Upper lobe of right lung (tissue), 1 donor: ENCODE results near the gene BCKDHA. TPM values are rescaled to one million over a fixed set of nuclear protein-coding genes. Genes with fewer than 3 reads are reported as not detected.

ENCODE experiments used
- ATAC-seq: fragments of 200-7000 bp; cut with Tn5 transposase; one replicate; pipeline ENCODE4 v1.9.1; 2020; ENCODE audit warnings: mild to moderate bottlenecking, moderate library complexity
- DNase-seq: peaks from one replicate; pipeline ENCODE4 v3.0.0-alpha.2; 2020
- H3K27ac ChIP-seq: fragments of 200-600 bp; one replicate; pipeline ENCODE4 v1.8.0; 2022
- H3K27me3 ChIP-seq: fragments of 200-600 bp; one replicate; pipeline ENCODE4 v1.8.0; 2022; ENCODE audit warnings: mild to moderate bottlenecking
- H3K36me3 ChIP-seq: fragments of 200-600 bp; one replicate; pipeline ENCODE4 v1.8.0; 2022
- H3K4me1 ChIP-seq: fragments of 200-600 bp; one replicate; pipeline ENCODE4 v1.8.0; 2022
- H3K4me3 ChIP-seq: fragments of 200-600 bp; one replicate; pipeline ENCODE4 v1.8.0; 2022; ENCODE audit warnings: mild to moderate bottlenecking
- H3K9me3 ChIP-seq: fragments of 200-600 bp; one replicate; pipeline ENCODE4 v1.8.0; 2022
- intact Hi-C: fragments of 100-400 bp; cut with DNase I; formaldehyde crosslinking; loops from one replicate; pipeline ENCODE4 v1.11.0; 2022
- total RNA-seq: library from RNA; stranded (reverse); fragmentation: NEBNext Ultra II Directional; extraction: Animal tissue kit (Norgen Biotek cat#: 25700); gene quantifications from one replicate; pipeline ENCODE4 v1.2.1, GENCODE V29; 2021
- TF ChIP-seq, protein P1 (sequence below): fragments of 200-600 bp; IDR thresholded peaks from one replicate; pipeline ENCODE4 v1.8.0; 2022; ENCODE audit warnings: antibody characterized with exemption
- donor health status: DM: no; HTN: yes; CAD: no; lungs with severe emphysema.

BCKDHA gene
- total RNA-seq, 1 donor from 2014 or later = 15.0 TPM

DNA sequence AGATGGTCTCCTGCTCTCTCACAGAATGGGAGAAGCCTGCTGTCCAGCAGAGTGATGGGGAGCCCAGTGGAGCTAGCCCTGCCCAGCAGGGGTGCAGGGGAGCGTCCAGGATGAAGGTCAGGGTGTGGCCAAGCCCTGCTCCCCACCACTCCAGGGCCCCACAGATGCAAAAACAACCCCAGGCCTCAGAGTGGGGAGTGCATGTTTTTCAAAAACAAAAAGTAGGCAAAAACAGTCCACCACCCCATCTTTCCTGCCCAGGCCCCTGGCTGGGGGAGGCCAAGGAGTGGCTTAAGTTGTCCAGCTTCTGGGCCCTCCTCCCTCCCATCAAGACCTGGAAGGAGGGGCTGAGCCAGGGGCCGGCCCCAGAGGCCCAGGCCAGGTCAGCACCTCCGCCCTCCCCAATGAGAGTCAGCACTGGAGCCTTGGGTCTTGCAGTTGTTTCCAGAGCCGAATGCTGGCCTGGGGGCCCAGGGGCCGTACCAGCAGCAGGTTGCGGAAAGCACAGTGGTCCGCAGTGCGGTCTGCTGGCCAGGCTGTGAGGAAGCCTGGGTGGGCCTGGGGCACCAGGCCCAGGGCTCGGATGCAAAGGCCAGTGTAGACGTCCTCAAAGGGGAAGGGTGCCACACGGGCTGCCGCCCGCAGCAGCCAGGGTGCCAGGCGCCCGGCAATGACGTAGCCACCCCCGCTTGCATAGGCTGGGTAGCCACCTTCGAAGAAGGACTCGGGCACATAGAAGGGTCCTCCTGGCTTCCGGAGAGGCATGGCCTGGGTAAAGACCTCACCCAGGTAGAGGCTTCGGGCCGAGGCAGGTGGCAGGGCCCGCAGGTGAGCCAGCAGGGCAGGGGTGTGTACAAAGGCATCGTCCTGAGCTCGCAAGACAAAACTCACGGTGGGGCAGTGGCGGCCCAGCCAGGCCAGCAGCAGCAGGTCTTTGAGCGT lies 27.8 kb downstream of the BCKDHA start:
- intact Hi-C loops = no loop called here
- TF ChIP-seq, protein P1, sequence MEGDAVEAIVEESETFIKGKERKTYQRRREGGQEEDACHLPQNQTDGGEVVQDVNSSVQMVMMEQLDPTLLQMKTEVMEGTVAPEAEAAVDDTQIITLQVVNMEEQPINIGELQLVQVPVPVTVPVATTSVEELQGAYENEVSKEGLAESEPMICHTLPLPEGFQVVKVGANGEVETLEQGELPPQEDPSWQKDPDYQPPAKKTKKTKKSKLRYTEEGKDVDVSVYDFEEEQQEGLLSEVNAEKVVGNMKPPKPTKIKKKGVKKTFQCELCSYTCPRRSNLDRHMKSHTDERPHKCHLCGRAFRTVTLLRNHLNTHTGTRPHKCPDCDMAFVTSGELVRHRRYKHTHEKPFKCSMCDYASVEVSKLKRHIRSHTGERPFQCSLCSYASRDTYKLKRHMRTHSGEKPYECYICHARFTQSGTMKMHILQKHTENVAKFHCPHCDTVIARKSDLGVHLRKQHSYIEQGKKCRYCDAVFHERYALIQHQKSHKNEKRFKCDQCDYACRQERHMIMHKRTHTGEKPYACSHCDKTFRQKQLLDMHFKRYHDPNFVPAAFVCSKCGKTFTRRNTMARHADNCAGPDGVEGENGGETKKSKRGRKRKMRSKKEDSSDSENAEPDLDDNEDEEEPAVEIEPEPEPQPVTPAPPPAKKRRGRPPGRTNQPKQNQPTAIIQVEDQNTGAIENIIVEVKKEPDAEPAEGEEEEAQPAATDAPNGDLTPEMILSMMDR = no peak
- H3K27me3 ChIP-seq = no peaks in the 10 kb centered on the region
- peak overlapping the region; percentile 87 for H3K27ac ChIP-seq
- H3K36me3 ChIP-seq = peaks cover 51% of the 10 kb centered on the region
- H3K9me3 ChIP-seq = no peaks in the 10 kb centered on the region
- ATAC-seq = peak; percentile 7
- no peak for DNase-seq
- H3K4me3 ChIP-seq = peak overlapping the region; percentile 68
- peaks cover 46% of the 10 kb centered on the region for H3K4me1 ChIP-seq

DNA sequence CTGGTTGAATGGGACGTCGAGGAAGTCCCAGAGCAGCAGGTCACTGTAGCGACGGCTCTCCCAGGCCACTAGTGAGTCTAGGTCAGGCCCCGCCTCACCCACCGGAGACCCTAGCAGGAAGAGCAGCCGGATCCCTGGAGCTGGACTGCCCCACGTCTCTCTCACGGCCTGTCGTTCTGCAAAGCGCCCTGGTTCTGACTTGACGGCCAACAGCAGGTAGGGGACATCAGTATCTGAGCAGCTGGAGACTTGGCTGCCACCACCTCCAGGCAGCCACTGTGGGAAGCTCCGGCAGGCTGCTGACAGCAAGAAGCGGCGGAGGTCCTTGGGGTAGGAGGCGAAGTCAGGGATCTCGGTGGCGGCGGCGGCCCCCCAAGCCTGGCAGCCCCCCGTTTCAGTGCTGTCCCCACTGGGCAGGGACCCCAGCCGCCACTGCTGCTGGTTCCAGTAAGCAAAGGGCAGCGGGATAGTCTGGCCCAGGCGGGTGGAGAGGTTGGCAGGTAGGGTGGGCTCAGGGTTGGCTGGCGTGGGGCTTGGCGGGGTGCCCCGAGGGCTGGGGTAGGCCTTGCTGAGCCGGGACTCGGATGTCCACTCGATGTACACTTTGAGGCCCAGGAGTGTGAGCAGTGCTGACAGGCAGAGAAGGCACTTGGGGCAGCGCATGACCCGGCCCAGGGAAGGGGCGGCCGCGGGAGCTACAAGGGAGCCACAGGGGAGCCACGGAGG lies 28.7 kb downstream of the BCKDHA start:
- ATAC-seq = peak; percentile 18
- H3K27ac ChIP-seq = peak overlapping the region; percentile 87
- H3K4me1 ChIP-seq = peaks cover 41% of the 10 kb centered on the region
- no peak for DNase-seq
- peaks cover 48% of the 10 kb centered on the region for H3K36me3 ChIP-seq
- no peaks in the 10 kb centered on the region for H3K9me3 ChIP-seq
- H3K27me3 ChIP-seq = no peaks in the 10 kb centered on the region
- intact Hi-C loops = no loop called here
- TF ChIP-seq, protein P1 = no peak
- peak overlapping the region; percentile 68 for H3K4me3 ChIP-seq

DNA sequence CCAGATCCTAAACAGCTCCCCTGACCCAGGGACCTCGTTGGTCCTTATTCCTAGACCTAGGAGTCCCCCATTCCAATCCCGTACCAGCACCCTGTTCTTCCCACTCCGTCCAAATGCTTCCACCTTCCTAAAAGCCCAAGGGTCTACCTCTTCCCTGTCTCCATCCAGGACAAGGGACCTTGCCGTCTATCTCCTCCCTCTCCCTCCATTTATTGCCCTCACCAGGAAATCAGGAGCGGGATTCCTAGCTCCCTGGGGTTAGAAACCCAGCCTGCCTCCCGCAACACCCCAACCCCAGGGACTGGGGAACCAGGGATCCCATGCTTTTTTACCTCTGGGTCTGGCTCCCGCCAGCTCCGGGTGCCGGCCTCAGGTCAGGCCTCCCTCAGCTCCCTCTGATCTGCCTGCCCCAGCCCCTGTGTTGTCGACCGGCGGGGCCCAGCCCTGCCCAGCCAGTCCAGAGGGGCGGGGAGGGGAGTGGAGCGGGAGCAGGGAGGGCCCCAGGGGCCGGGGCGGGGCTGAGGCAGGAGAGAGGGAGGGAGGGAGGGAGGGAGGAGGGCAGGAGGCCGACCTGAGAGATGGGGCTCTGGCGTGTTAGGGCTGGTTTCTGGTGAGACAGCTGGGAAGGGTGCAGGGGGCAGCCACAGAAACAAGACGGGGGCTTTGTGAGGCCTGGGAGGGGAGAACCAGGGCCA lies 29.5 kb downstream of the BCKDHA start, which contains the start of gene B3GNT8:
Gene B3GNT8, minus strand, starts transcription at position 423 of the 695 bp plus-strand sequence. CDS start 596 bp downstream, outside the sequence.
- Histone ChIP-seq H3K4me3 (peak within 1 kb of the TSS; percentile 68), H3K27ac (peak within 1 kb of the TSS; percentile 87), H3K27me3 (no peaks in the 10 kb centered on the region), H3K36me3 (peaks cover 54% of the 10 kb centered on the region), H3K9me3 (no peaks in the 10 kb centered on the region), H3K4me1 (peaks cover 34% of the 10 kb centered on the region)
- TF ChIP-seq, protein P1 = no peak
- ATAC-seq (peak; percentile 90), DNase-seq (peak; percentile 96)
- intact Hi-C loops = no loop called here

DNA sequence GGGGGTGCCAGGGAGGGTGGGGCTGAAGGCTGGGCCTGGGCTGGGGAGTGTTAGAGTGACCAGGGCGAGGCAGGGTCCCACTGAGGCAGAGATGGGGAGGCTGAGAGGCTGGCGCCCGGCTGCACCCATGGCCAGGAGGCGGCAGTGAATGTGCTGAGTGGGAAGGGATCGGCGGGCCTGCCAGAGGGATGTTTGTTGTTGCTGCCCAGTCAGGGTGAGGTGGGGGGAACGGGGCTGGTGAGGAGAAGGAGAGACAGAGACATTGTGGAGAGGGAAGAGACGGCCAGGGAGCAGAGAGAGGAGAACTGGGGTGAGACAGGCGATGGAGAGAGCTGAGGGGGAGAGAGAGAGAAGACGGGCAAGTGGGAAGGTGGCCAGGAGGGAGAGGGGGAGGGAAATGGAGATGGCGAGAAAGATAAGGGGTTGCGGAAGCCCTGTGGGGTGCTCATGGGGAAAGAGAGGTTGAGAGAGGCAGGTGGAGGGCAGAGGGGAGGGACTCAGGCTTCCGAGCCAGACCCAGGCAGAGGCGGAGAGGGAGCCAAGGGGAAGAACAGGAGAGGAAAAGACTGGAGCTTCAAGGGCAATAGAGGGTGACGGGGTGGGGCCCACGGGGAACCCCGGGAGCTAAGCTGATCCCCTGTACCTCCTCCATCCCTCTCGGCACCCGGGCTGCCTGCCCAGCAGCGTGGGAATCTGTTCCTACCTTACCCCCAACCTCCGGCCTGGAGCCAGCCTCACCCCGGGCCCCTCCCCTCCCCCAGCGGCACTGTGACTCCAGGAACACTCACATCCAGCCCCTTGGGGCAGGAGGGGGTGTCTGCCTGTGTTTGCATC lies 30.2 kb downstream of the BCKDHA start:
- DNase-seq (peak; percentile 80), ATAC-seq (peak; percentile 35)
- TF ChIP-seq, protein P1 = no peak
- Histone ChIP-seq H3K4me3 (peak overlapping the region; percentile 68), H3K9me3 (no peaks in the 10 kb centered on the region), H3K4me1 (peaks cover 34% of the 10 kb centered on the region), H3K36me3 (peaks cover 51% of the 10 kb centered on the region), H3K27ac (peak overlapping the region; percentile 87), H3K27me3 (no peaks in the 10 kb centered on the region)
- intact Hi-C loops = no loop called here

DNA sequence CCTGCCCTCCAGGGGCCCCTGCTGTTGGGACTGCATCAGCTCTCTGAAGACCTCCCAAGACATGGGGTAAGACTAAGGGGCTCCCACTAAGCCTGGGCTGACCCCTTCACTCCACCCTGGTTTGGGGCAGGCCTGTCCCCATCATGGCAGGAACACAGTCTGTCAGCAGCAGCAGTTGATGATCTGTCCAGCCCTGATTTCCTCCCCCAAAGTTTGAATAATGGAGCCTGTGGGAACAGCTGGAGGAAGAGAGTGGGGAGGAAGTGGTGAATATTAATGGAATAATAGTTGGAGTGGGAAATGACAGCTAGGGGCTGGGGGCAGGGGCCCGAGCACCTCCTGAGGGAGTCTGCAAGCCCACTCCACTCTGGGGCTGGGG lies 30.9 kb downstream of the BCKDHA start:
- H3K9me3 ChIP-seq = no peaks in the 10 kb centered on the region
- TF ChIP-seq, protein P1 = no peak
- no peaks in the 10 kb centered on the region for H3K27me3 ChIP-seq
- H3K4me3 ChIP-seq = peak overlapping the region; percentile 68
- peak overlapping the region; percentile 87 for H3K27ac ChIP-seq
- DNase-seq (no peak), ATAC-seq (no peak)
- peaks cover 51% of the 10 kb centered on the region for H3K36me3 ChIP-seq
- intact Hi-C loops = no loop called here
- peaks cover 34% of the 10 kb centered on the region for H3K4me1 ChIP-seq
